Gastroesophageal sphincter (tissue), 4 donors: ENCODE measurements around the gene THBS4. TPM values are rescaled to one million over a fixed set of nuclear protein-coding genes. Genes with fewer than 3 reads are reported as not detected.

Source experiments
- ATAC-seq: fragments of 150-250 bp; one replicate; pipeline ENCODE4 v1.9.1; 2016; ENCODE audit warnings: mild to moderate bottlenecking, moderate library complexity
- H3K27ac ChIP-seq, 4 donors: fragments of 200-600 bp; sonication (generic) in 3 of 4; 1 replicate in 3 of 4; 2 replicates in 1 of 4; pipeline ENCODE4 v1.5.1; 2016 to 2019
- H3K27me3 ChIP-seq: fragments of 200-600 bp; sonication (generic); one replicate; pipeline ENCODE4 v1.5.1; 2019
- H3K36me3 ChIP-seq, 2 donors: fragments of 200-600 bp; sonication (generic); one replicate each; pipeline ENCODE4 v1.5.1; 2019; ENCODE audit warnings: control low read depth in 1 of 2
- H3K4me1 ChIP-seq, 3 donors: fragments of 200-600 bp; sonication (generic); 1 replicate in 2 of 3; 2 replicates in 1 of 3; pipeline ENCODE4 v1.5.1; 2016 to 2019; ENCODE audit warnings: control low read depth in 2 of 3
- H3K4me3 ChIP-seq, 2 donors: fragments of 200-600 bp; sonication (generic); one replicate each; pipeline ENCODE4 v1.5.1; 2019; ENCODE audit warnings: mild to moderate bottlenecking in 1 of 2, moderate library complexity in 1 of 2
- H3K9me3 ChIP-seq, 3 donors: fragments of 200-600 bp; sonication (generic); one replicate each; pipeline ENCODE4 v1.5.1; 2017 to 2019; ENCODE audit warnings: control low read depth in 2 of 3
- EP300 ChIP-seq: sonication (generic); formaldehyde crosslinking; IDR thresholded peaks from one replicate; pipeline ENCODE4 v1.6.1; 2017; ENCODE audit warnings: antibody characterized with exemption, mild to moderate bottlenecking
- POLR2A ChIP-seq, 2 donors: fragments of 450-650 bp; IDR thresholded peaks; one replicate each; pipeline ENCODE4 v1.6.1; 2017; ENCODE audit warnings: antibody characterized with exemption in 2 of 2, mild to moderate bottlenecking in 2 of 2, moderate library complexity in 1 of 2
- POLR2AphosphoS5 ChIP-seq: sonication (generic); formaldehyde crosslinking; IDR thresholded peaks from one replicate; pipeline ENCODE4 v1.6.1; 2017; ENCODE audit warnings: antibody characterized with exemption
- WGBS, 2 donors: methylation state at CpG; one replicate each; pipeline ENCODE4 v1.1.5; 2018; ENCODE audit warnings: low coverage in 1 of 2; 5-methylcytosine and 5-hydroxymethylcytosine counted together
- small RNA-seq, 4 donors: library from RNA; depleted of rRNA; stranded (forward); fragments of <200 nt; gene quantifications; one replicate each; pipeline ENCODE3, GENCODE V24; 2016
- total RNA-seq, 4 donors: library from RNA; depleted of rRNA; stranded (reverse); fragments of >200 nt; gene quantifications; one replicate each; pipeline ENCODE4 v1.1.0, GENCODE V29; 2016
- TF ChIP-seq, protein P1 (sequence below), 4 experiments: fragments of 200-600 bp in 2 of 4; fragments of 450-650 bp in 2 of 4; sonication (generic) in 1 of 4; IDR thresholded peaks; one replicate each; pipeline ENCODE4 v1.5.1; 2017 to 2019; ENCODE audit warnings: antibody characterized with exemption in 4 of 4, mild to moderate bottlenecking in 2 of 4, moderate library complexity in 2 of 4

Gene THBS4
- total RNA-seq, 4 donors from 2014 or later: 18.6 to 82.8 (median 29.2) TPM

DNA sequence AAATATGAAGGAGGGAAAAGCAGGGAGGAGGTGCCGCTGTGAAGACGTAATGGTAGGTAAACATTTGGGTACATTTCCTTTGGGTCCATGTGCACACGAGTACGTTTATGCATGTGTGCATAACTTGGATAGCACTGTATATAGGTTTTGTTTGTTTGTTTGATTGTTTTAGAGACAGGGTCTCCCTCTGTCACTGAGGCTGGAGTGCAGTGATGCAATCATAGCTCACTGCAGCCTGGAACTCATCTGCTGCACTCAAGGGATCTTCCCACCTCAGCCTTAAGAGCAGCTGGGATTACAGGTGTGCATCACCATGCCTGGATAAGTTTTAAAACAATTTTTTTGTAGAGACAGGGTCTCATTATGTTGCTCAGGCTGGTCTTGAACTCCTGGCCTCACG, 94.0 kb downstream of the THBS4 start:
- no peak for ATAC-seq
- Histone ChIP-seq H3K27ac (no peak overlapping the region), H3K4me1 (no peaks in the 10 kb centered on the region), H3K9me3 (no peaks in the 10 kb centered on the region), H3K36me3 (no peaks in the 10 kb centered on the region), H3K27me3 (no peaks in the 10 kb centered on the region), H3K4me3 (no peak overlapping the region)
- WGBS, 2 donors: 84 to 88% methylated on average over 5 of the region's 5 CpGs
- TF ChIP-seq, protein P1, sequence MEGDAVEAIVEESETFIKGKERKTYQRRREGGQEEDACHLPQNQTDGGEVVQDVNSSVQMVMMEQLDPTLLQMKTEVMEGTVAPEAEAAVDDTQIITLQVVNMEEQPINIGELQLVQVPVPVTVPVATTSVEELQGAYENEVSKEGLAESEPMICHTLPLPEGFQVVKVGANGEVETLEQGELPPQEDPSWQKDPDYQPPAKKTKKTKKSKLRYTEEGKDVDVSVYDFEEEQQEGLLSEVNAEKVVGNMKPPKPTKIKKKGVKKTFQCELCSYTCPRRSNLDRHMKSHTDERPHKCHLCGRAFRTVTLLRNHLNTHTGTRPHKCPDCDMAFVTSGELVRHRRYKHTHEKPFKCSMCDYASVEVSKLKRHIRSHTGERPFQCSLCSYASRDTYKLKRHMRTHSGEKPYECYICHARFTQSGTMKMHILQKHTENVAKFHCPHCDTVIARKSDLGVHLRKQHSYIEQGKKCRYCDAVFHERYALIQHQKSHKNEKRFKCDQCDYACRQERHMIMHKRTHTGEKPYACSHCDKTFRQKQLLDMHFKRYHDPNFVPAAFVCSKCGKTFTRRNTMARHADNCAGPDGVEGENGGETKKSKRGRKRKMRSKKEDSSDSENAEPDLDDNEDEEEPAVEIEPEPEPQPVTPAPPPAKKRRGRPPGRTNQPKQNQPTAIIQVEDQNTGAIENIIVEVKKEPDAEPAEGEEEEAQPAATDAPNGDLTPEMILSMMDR (IDR thresholded peaks at IDR 0.05): no peak
- TF ChIP-seq POLR2AphosphoS5: no peak
- TF ChIP-seq EP300: no peak
- no peak for TF ChIP-seq POLR2A (IDR thresholded peaks at IDR 0.05)

Small RNA genes lying within 50 kb of the gene (small RNA-seq; reads per million reads assigned to genes)
- gene TRMT112P2: 0 reads per million in 4 donors

Other genes starting within 250 kb of the THBS4 start
- gene MTX3, start 44.1 kb upstream of the THBS4 start, total RNA-seq: 10 to 100 TPM; 17.4 to 22.6 (median 20.0) TPM
- gene SERINC5, start 220.7 kb downstream of the THBS4 start, total RNA-seq: 1 to 10 TPM; 6.5 to 9.3 (median 8.8) TPM